ENCODE data around the gene TMEM145.

- no peak for TF ChIP-seq POLR2A (IDR thresholded peaks at IDR 0.05)
- TF ChIP-seq, protein P1, sequence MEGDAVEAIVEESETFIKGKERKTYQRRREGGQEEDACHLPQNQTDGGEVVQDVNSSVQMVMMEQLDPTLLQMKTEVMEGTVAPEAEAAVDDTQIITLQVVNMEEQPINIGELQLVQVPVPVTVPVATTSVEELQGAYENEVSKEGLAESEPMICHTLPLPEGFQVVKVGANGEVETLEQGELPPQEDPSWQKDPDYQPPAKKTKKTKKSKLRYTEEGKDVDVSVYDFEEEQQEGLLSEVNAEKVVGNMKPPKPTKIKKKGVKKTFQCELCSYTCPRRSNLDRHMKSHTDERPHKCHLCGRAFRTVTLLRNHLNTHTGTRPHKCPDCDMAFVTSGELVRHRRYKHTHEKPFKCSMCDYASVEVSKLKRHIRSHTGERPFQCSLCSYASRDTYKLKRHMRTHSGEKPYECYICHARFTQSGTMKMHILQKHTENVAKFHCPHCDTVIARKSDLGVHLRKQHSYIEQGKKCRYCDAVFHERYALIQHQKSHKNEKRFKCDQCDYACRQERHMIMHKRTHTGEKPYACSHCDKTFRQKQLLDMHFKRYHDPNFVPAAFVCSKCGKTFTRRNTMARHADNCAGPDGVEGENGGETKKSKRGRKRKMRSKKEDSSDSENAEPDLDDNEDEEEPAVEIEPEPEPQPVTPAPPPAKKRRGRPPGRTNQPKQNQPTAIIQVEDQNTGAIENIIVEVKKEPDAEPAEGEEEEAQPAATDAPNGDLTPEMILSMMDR (IDR thresholded peaks at IDR 0.05): no peak
- no peak for TF ChIP-seq EP300 (IDR thresholded peaks at IDR 0.05)
Observed at GRCh38 chr19:42276821-42277220, 36.3 kb upstream of the TMEM145 start.
